IMR-90 (cell line): ENCODE measurements around the gene FOXK1. TPM values are rescaled to one million over a fixed set of nuclear protein-coding genes. Genes with fewer than 3 reads are reported as not detected.

Source experiments
- ATAC-seq: fragments of 200-7000 bp; cut with Tn5 transposase; 2 replicates; pipeline ENCODE4 v1.9.1; 2020; ENCODE audit warnings: low read depth, mild to moderate bottlenecking, moderate library complexity
- BruUV-seq: library from RNA; stranded (reverse); fragments of 400-500 nt; replicated peaks from 2 replicates; lab custom pipeline; 2021; lab: Mats Ljungman, UMichigan
- CTCF ChIA-PET: fragments of 300-600 bp; formaldehyde crosslinking; extraction: SDS; loops from one replicate; lab custom pipeline; 2021; ENCODE audit warnings: antibody characterized with exemption; lab: Yijun Ruan, JAX
- POLR2A ChIA-PET: fragments of 300-600 bp; sonication (Branson Sonifier 250); formaldehyde crosslinking; loops from one replicate; lab custom pipeline; 2022; ENCODE audit warnings: antibody characterized with exemption; ENCODE audit not compliant: unreplicated experiment; lab: Charles Lee
- DNase-seq: peaks from one replicate; pipeline ENCODE4 v3.0.0; 2013
- H2AFZ ChIP-seq: replicated peaks from 2 replicates; pipeline ENCODE3; 2013; ENCODE audit warnings: low read length, mild to moderate bottlenecking; ENCODE audit not compliant: poor library complexity
- H2AK5ac ChIP-seq: 2 replicates; pipeline ENCODE4 v1.6.1; 2013; ENCODE audit warnings: low read depth, low read length, inconsistent platforms
- H2AK9ac ChIP-seq: replicated peaks from 2 replicates; pipeline ENCODE3; 2013; ENCODE audit warnings: mild to moderate bottlenecking, low read depth, low read length, moderate library complexity; ENCODE audit not compliant: poor library complexity
- H2BK120ac ChIP-seq: 2 replicates; pipeline ENCODE4 v1.6.1; 2013; ENCODE audit warnings: low read depth, low read length, inconsistent platforms
- H2BK15ac ChIP-seq: 3 replicates; pipeline ENCODE4 v1.6.1; 2013; ENCODE audit warnings: low read depth, low read length, inconsistent platforms
- H2BK20ac ChIP-seq: 2 replicates; pipeline ENCODE4 v1.6.1; 2013; ENCODE audit warnings: low read depth, mild to moderate bottlenecking, inconsistent platforms, low read length, moderate library complexity
- H2BK5ac ChIP-seq: 2 replicates; pipeline ENCODE4 v1.6.1; 2013; ENCODE audit warnings: mild to moderate bottlenecking, low read depth, low read length, inconsistent platforms; ENCODE audit not compliant: poor library complexity, severe bottlenecking
- H3K14ac ChIP-seq: replicated peaks from 2 replicates; pipeline ENCODE4 v1.6.1; 2013; ENCODE audit warnings: low read depth, low read length, inconsistent platforms
- H3K18ac ChIP-seq: 2 replicates; pipeline ENCODE4 v1.6.1; 2013; ENCODE audit warnings: low read depth, low read length, control low read depth
- H3K23ac ChIP-seq: 2 replicates; pipeline ENCODE4 v1.6.1; 2013; ENCODE audit warnings: low read depth, low read length, inconsistent platforms
- H3K27ac ChIP-seq: 2 replicates; pipeline ENCODE4 v1.5.1; 2013; ENCODE audit warnings: mild to moderate bottlenecking, control low read depth, low read length; ENCODE audit not compliant: insufficient read depth
- H3K27me3 ChIP-seq: 2 replicates; pipeline ENCODE4 v1.6.1; 2013; ENCODE audit warnings: low read length; ENCODE audit not compliant: control insufficient read depth, insufficient read depth
- H3K36me3 ChIP-seq: 2 replicates; pipeline ENCODE4 v1.6.1; 2013; ENCODE audit warnings: low read length, mixed read lengths; ENCODE audit not compliant: control insufficient read depth, insufficient read depth
- H3K4ac ChIP-seq: 2 replicates; pipeline ENCODE4 v1.6.1; 2013; ENCODE audit warnings: low read depth, low read length, inconsistent platforms
- H3K4me1 ChIP-seq: 2 replicates; pipeline ENCODE4 v1.6.1; 2013; ENCODE audit warnings: low read length, mixed read lengths; ENCODE audit not compliant: control insufficient read depth, insufficient read depth
- H3K4me2 ChIP-seq: 2 replicates; pipeline ENCODE4 v1.6.1; 2013; ENCODE audit warnings: low read depth, mild to moderate bottlenecking, control low read depth, low read length, moderate library complexity
- H3K4me3 ChIP-seq: 2 replicates; pipeline ENCODE4 v1.5.1; 2013; ENCODE audit warnings: low read depth, mild to moderate bottlenecking, control low read depth, low read length, moderate library complexity; ENCODE audit not compliant: insufficient read depth
- H3K56ac ChIP-seq: 2 replicates; pipeline ENCODE4 v1.6.1; 2013; ENCODE audit warnings: low read length, inconsistent platforms; ENCODE audit not compliant: insufficient read depth; ENCODE audit errors: extremely low read depth
- H3K79me1 ChIP-seq, 2 experiments: 2 replicates each; pipeline ENCODE4 v1.6.1; 2013; ENCODE audit warnings: low read length in 2 of 2, inconsistent platforms in 1 of 2, low read depth in 1 of 2
- H3K9ac ChIP-seq: 2 replicates; pipeline ENCODE4 v1.6.1; 2013; ENCODE audit warnings: low read depth, low read length, control low read depth
- H3K9me1 ChIP-seq: 2 replicates; pipeline ENCODE4 v1.6.1; 2013; ENCODE audit warnings: low read length, inconsistent platforms; ENCODE audit not compliant: insufficient read depth
- H3K9me3 ChIP-seq: 2 replicates; pipeline ENCODE4 v1.6.1; 2013; ENCODE audit warnings: low read length; ENCODE audit not compliant: control insufficient read depth, insufficient read depth
- H4K20me1 ChIP-seq: 2 replicates; pipeline ENCODE4 v1.6.1; 2013; ENCODE audit warnings: low read length, inconsistent platforms; ENCODE audit not compliant: insufficient read depth
- H4K5ac ChIP-seq: 2 replicates; pipeline ENCODE4 v1.6.1; 2013; ENCODE audit warnings: mild to moderate bottlenecking, low read depth, low read length, control low read depth
- H4K8ac ChIP-seq, 2 experiments: 2 replicates each; pipeline ENCODE4 v1.6.1; 2013; ENCODE audit warnings: low read depth in 2 of 2, low read length in 2 of 2, control low read depth in 1 of 2, inconsistent platforms in 1 of 2
- H4K91ac ChIP-seq: 2 replicates; pipeline ENCODE4 v1.6.1; 2013; ENCODE audit warnings: low read depth, low read length, inconsistent platforms; ENCODE audit not compliant: insufficient read depth
- BHLHE40 ChIP-seq: fragments of 150-350 bp; IDR thresholded peaks from 2 replicates; pipeline ENCODE4 v1.6.1; 2016; ENCODE audit warnings: mild to moderate bottlenecking, low read depth, low read length
- FOS ChIP-seq: fragments of 150-350 bp; IDR thresholded peaks from 2 replicates; pipeline ENCODE4 v1.6.1; 2016; ENCODE audit warnings: low read depth, low read length
- MAFK ChIP-seq: IDR thresholded peaks from 2 replicates; pipeline ENCODE4 v1.6.1; 2012; ENCODE audit warnings: low read depth, low read length, improper control_type of control experiment
- POLR2A ChIP-seq: IDR thresholded peaks from 2 replicates; pipeline ENCODE4 v1.6.1; 2012; ENCODE audit warnings: mild to moderate bottlenecking, low read depth, low read length
- RCOR1 ChIP-seq: IDR thresholded peaks from 2 replicates; pipeline ENCODE4 v1.6.1; 2012; ENCODE audit warnings: mild to moderate bottlenecking, low read length, improper control_type of control experiment; ENCODE audit not compliant: insufficient replicate concordance
- WGBS, 2 experiments: methylation state at CpG; one replicate each; pipeline versions ENCODE4 v1.1.5 to v1.1.7; 2013; ENCODE audit warnings: missing lambda C conversion rate in 2 of 2; ENCODE audit not compliant: insufficient read length in 1 of 2; ENCODE audit errors: extremely low coverage in 2 of 2; 5-methylcytosine and 5-hydroxymethylcytosine counted together
- dilution Hi-C: fragments of 300-500 bp; cut with HindIII; formaldehyde crosslinking; loops from one replicate; pipeline ENCODE4 v1.14.3; 2018; ENCODE audit warnings: low sequenced_read_pairs; ENCODE audit not compliant: unreplicated experiment
- in situ Hi-C: fragments of 300-500 bp; cut with MboI; formaldehyde crosslinking; loops from 3 replicates; pipeline ENCODE4 v1.14.3; 2019; ENCODE audit warnings: low sequenced_read_pairs, inconsistent platforms, mixed read lengths
- intact Hi-C: fragments of 100-400 bp; cut with micrococcal nuclease; formaldehyde crosslinking; loops from 2 replicates; pipeline ENCODE4 v1.10.0; 2022
- polyA plus RNA-seq, 3 experiments: library from polyadenylated mRNA; depleted of rRNA; stranded (reverse); fragments of >200 nt; gene quantifications; 2 replicates each; pipeline ENCODE4 v1.2.3, GENCODE V29; 2012; ENCODE audit warnings: low replicate concordance in 1 of 3
- total RNA-seq: library from RNA; depleted of rRNA; stranded (reverse); fragments of >200 nt; gene quantifications from 2 replicates; pipeline ENCODE4 v1.2.3, GENCODE V29; 2012

Gene FOXK1
- total and polyA plus RNA-seq, 2 of the 4 experiments (the other 2 are of a cell fraction) = 4.3 to 8.8 TPM

- TF ChIP-seq BHLHE40 = no peak
Measured at GRCh38 chr7:4766666-4767519, 84.8 kb downstream of the FOXK1 start (continued).

- Histone ChIP-seq H3K56ac (no peak overlapping the region), H3K4me2 (no peak overlapping the region), H2AK9ac (no peak overlapping the region), H3K27me3 (no peaks in the 10 kb centered on the region), H3K9me3 (no peaks in the 10 kb centered on the region), H2BK5ac (no peak overlapping the region), H3K4me3 (no peak overlapping the region), H3K79me1 (peaks cover 14 to 53% of the 10 kb centered on the region in 2 experiments), H3K4me1 (no peaks in the 10 kb centered on the region), H3K4ac (no peak overlapping the region), H2AK5ac (no peak overlapping the region), H3K18ac (no peak overlapping the region), H4K91ac (no peak overlapping the region), H4K5ac (no peak overlapping the region), H2BK15ac (no peak overlapping the region), H2AFZ (no peak overlapping the region), H3K9me1 (peaks cover under 1% of the 10 kb centered on the region; the same call in 1 of the 2 replicates), H3K23ac (no peak overlapping the region), H3K9ac (no peak overlapping the region), H2BK120ac (no peak overlapping the region), H4K20me1 (peaks cover 12% of the 10 kb centered on the region), H4K8ac (no peak overlapping the region), H3K14ac (no peak overlapping the region), H2BK20ac (no peak overlapping the region), H3K36me3 (peaks cover 41% of the 10 kb centered on the region), H3K27ac (no peak overlapping the region)
- dilution Hi-C loops (no loop called here), intact Hi-C loops (no loop called here), in situ Hi-C loops (loop anchor here (25.0 kb wide), 1 partner anchor 1907 kb away; no protein-coding TSS in a partner anchor)
- ATAC-seq (no peak), DNase-seq (no peak)
- BruUV-seq = no TSS peak
- ChIA-PET POLR2A (no interaction called here), CTCF (no interaction called here)
- TF ChIP-seq POLR2A (no peak), RCOR1 (no peak), FOS (no peak), MAFK (no peak)
- WGBS, 2 experiments = 91% methylated on average over 9 of the region's 27 CpGs; no CpG with 5 or more reads in 1 of the 2 experiments
Measured at GRCh38 chr7:4768597-4769569, 86.8 kb downstream of the FOXK1 start.
